WTC11 (cell line): Measurements from ENCODE around the gene ITPR2. TPM values are rescaled to one million over a fixed set of nuclear protein-coding genes. Genes with fewer than 3 reads are reported as not detected.

ENCODE experiments used
- ATAC-seq: fragments of 200-7000 bp; cut with Tn5 transposase; 2 replicates; pipeline ENCODE4 v1.10.0; 2021; ENCODE audit warnings: mild to moderate bottlenecking, moderate library complexity
- CTCF ChIA-PET: fragments of 300-600 bp; sonication (Branson Sonifier 250); formaldehyde crosslinking; loops from one replicate; lab custom pipeline; 2021; ENCODE audit warnings: antibody characterized with exemption; lab: Charles Lee
- POLR2A ChIA-PET: fragments of 350-600 bp; sonication (Branson Sonifier 250); formaldehyde crosslinking; loops from one replicate; lab custom pipeline; 2021; ENCODE audit warnings: antibody characterized with exemption; lab: Charles Lee
- DNase-seq: peaks from one replicate; pipeline ENCODE4 v3.0.0; 2021; ENCODE audit warnings: low spot score
- H3K27ac Mint-ChIP-seq: 2 replicates; pipeline ENCODE4 v1.8.0; 2021; ENCODE audit warnings: mixed read lengths
- H3K27me3 Mint-ChIP-seq: 2 replicates; pipeline ENCODE4 v1.8.0; 2021; ENCODE audit warnings: low read depth, mild to moderate bottlenecking, moderate library complexity, mixed read lengths
- H3K36me3 Mint-ChIP-seq: 2 replicates; pipeline ENCODE4 v1.8.0; 2021; ENCODE audit warnings: mixed read lengths
- H3K4me1 Mint-ChIP-seq: 2 replicates; pipeline ENCODE4 v1.8.0; 2022; ENCODE audit warnings: mixed read lengths
- H3K4me3 Mint-ChIP-seq: 2 replicates; pipeline ENCODE4 v1.8.0; 2021; ENCODE audit warnings: mild to moderate bottlenecking, moderate library complexity, mixed read lengths
- H3K9me3 Mint-ChIP-seq: 2 replicates; pipeline ENCODE4 v1.8.0; 2021; ENCODE audit warnings: mixed read lengths
- ATF3 ChIP-seq: sonication (generic); formaldehyde crosslinking; conservative IDR thresholded peaks from 2 replicates; pipeline ENCODE4 v1.8.1; 2022; ENCODE audit warnings: mild to moderate bottlenecking, missing genetic modification reagents
- ERG ChIP-seq: fragments of 250-450 bp; sonication (Bioruptor Pico); IDR thresholded peaks from 2 replicates; pipeline ENCODE4 v1.8.0; 2021; ENCODE audit warnings: mild to moderate bottlenecking
- FOXK1 ChIP-seq: sonication (generic); formaldehyde crosslinking; IDR thresholded peaks from 2 replicates; pipeline ENCODE4 v1.8.0; 2022; ENCODE audit warnings: mild to moderate bottlenecking, moderate library complexity, missing genetic modification reagents
- FOXP1 ChIP-seq: sonication (generic); formaldehyde crosslinking; IDR thresholded peaks from 2 replicates; pipeline ENCODE4 v1.8.0; 2022; ENCODE audit warnings: missing genetic modification reagents, mild to moderate bottlenecking, moderate library complexity, borderline replicate concordance
- MYBL2 ChIP-seq: sonication (generic); formaldehyde crosslinking; IDR thresholded peaks from 2 replicates; pipeline ENCODE4 v1.8.1; 2023; ENCODE audit warnings: mild to moderate bottlenecking, moderate library complexity, missing genetic modification reagents
- RELA ChIP-seq: sonication (generic); formaldehyde crosslinking; IDR thresholded peaks from 2 replicates; pipeline ENCODE4 v1.8.1; 2022; ENCODE audit warnings: missing genetic modification reagents, mild to moderate bottlenecking, borderline replicate concordance
- RORB ChIP-seq: fragments of 250-450 bp; sonication (Bioruptor Pico); IDR thresholded peaks from 2 replicates; pipeline ENCODE4 v1.9.0; 2021; ENCODE audit warnings: mild to moderate bottlenecking
- ZNF219 ChIP-seq: sonication (generic); formaldehyde crosslinking; IDR thresholded peaks from 2 replicates; pipeline ENCODE4 v1.8.0; 2023; ENCODE audit warnings: missing genetic modification reagents, mild to moderate bottlenecking, borderline replicate concordance
- ZNF396 ChIP-seq: fragments of 250-450 bp; sonication (Bioruptor Pico); IDR thresholded peaks from 2 replicates; pipeline ENCODE4 v1.8.0; 2021; ENCODE audit warnings: mild to moderate bottlenecking, moderate library complexity, borderline replicate concordance
- total RNA-seq: library from RNA; stranded (reverse); gene quantifications from 3 replicates; pipeline ENCODE4 v1.2.3, GENCODE V29; 2021
- TF ChIP-seq, protein P1 (sequence below): sonication (generic); formaldehyde crosslinking; IDR thresholded peaks from 2 replicates; pipeline ENCODE4 v1.8.1; 2022; ENCODE audit warnings: mild to moderate bottlenecking, moderate library complexity, missing genetic modification reagents
- TF ChIP-seq, protein P2 (sequence below): sonication (generic); formaldehyde crosslinking; IDR thresholded peaks from 2 replicates; pipeline ENCODE4 v1.8.1; 2022; ENCODE audit warnings: low read depth, missing genetic modification reagents, borderline replicate concordance
- TF ChIP-seq, protein P3 (sequence below): sonication (generic); formaldehyde crosslinking; IDR thresholded peaks from 2 replicates; pipeline ENCODE4 v1.8.1; 2022; ENCODE audit warnings: mild to moderate bottlenecking, missing genetic modification reagents, moderate library complexity, borderline replicate concordance
- TF ChIP-seq, protein P4 (sequence below): sonication (generic); formaldehyde crosslinking; IDR thresholded peaks from 2 replicates; pipeline ENCODE4 v1.8.0; 2022; ENCODE audit warnings: mild to moderate bottlenecking, missing genetic modification reagents
- TF ChIP-seq, protein P5 (sequence below): fragments of 200-600 bp; IDR thresholded peaks from 2 replicates; pipeline ENCODE4 v1.8.0; 2022; ENCODE audit warnings: antibody characterized with exemption

The ITPR2 gene
- total RNA-seq, 1 experiment from 2014 or later = 50.7 TPM

- TF ChIP-seq, protein P1, sequence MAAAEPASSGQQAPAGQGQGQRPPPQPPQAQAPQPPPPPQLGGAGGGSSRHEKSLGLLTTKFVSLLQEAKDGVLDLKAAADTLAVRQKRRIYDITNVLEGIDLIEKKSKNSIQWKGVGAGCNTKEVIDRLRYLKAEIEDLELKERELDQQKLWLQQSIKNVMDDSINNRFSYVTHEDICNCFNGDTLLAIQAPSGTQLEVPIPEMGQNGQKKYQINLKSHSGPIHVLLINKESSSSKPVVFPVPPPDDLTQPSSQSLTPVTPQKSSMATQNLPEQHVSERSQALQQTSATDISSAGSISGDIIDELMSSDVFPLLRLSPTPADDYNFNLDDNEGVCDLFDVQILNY (CRISPR knock-in tag) = no peak
- TF ChIP-seq ZNF396 (CRISPR knock-in tag) = no peak
- no peak for TF ChIP-seq FOXP1 (CRISPR knock-in tag)
- no peak for TF ChIP-seq FOXK1 (CRISPR knock-in tag)
- no peak for TF ChIP-seq ATF3 (CRISPR knock-in tag)
- TF ChIP-seq, protein P2, sequence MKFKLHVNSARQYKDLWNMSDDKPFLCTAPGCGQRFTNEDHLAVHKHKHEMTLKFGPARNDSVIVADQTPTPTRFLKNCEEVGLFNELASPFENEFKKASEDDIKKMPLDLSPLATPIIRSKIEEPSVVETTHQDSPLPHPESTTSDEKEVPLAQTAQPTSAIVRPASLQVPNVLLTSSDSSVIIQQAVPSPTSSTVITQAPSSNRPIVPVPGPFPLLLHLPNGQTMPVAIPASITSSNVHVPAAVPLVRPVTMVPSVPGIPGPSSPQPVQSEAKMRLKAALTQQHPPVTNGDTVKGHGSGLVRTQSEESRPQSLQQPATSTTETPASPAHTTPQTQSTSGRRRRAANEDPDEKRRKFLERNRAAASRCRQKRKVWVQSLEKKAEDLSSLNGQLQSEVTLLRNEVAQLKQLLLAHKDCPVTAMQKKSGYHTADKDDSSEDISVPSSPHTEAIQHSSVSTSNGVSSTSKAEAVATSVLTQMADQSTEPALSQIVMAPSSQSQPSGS (CRISPR knock-in tag) = no peak
- no peak for TF ChIP-seq RORB (CRISPR knock-in tag)
- TF ChIP-seq, protein P3, sequence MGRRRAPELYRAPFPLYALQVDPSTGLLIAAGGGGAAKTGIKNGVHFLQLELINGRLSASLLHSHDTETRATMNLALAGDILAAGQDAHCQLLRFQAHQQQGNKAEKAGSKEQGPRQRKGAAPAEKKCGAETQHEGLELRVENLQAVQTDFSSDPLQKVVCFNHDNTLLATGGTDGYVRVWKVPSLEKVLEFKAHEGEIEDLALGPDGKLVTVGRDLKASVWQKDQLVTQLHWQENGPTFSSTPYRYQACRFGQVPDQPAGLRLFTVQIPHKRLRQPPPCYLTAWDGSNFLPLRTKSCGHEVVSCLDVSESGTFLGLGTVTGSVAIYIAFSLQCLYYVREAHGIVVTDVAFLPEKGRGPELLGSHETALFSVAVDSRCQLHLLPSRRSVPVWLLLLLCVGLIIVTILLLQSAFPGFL (CRISPR knock-in tag) = no peak
- TF ChIP-seq MYBL2 = no peak
- no peak for TF ChIP-seq RELA
- no peak overlapping the region for H3K4me3 Mint-ChIP-seq
- 0 out of 2 replicates have a peak, but pooled peaks cover 6% of the 10 kb centered on the region for H3K36me3 Mint-ChIP-seq
- POLR2A ChIA-PET = no interaction called here
- no peak for DNase-seq
- ATAC-seq = no peak
- H3K4me1 Mint-ChIP-seq = peaks cover 20% of the 10 kb centered on the region
- H3K9me3 Mint-ChIP-seq = no peaks in the 10 kb centered on the region
- no peak overlapping the region for H3K27ac Mint-ChIP-seq
- no peaks in the 10 kb centered on the region for H3K27me3 Mint-ChIP-seq
- CTCF ChIA-PET = interaction anchor here (1.0 to 1.6 kb wide), 2 partner anchors 22 to 161 kb away, joined by 3 to 5 read pairs; no protein-coding TSS in a partner anchor
Measured at GRCh38 chr12:26723379-26724308, 109.3 kb downstream of the ITPR2 start.

- Mint-ChIP-seq H3K4me3 (no peak overlapping the region), H3K9me3 (no peaks in the 10 kb centered on the region), H3K27me3 (no peaks in the 10 kb centered on the region), H3K4me1 (peaks cover 9% of the 10 kb centered on the region), H3K27ac (no peak overlapping the region), H3K36me3 (0 out of 2 replicates have a peak, but pooled peaks cover 6% of the 10 kb centered on the region)
- ChIA-PET CTCF (no interaction called here), POLR2A (no interaction called here)
- DNase-seq = no peak
- no peak for TF ChIP-seq ERG (CRISPR knock-in tag)
- no peak for TF ChIP-seq ZNF219
- TF ChIP-seq, protein P4, sequence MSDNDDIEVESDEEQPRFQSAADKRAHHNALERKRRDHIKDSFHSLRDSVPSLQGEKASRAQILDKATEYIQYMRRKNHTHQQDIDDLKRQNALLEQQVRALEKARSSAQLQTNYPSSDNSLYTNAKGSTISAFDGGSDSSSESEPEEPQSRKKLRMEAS (CRISPR knock-in tag) = no peak
- TF ChIP-seq, protein P5, sequence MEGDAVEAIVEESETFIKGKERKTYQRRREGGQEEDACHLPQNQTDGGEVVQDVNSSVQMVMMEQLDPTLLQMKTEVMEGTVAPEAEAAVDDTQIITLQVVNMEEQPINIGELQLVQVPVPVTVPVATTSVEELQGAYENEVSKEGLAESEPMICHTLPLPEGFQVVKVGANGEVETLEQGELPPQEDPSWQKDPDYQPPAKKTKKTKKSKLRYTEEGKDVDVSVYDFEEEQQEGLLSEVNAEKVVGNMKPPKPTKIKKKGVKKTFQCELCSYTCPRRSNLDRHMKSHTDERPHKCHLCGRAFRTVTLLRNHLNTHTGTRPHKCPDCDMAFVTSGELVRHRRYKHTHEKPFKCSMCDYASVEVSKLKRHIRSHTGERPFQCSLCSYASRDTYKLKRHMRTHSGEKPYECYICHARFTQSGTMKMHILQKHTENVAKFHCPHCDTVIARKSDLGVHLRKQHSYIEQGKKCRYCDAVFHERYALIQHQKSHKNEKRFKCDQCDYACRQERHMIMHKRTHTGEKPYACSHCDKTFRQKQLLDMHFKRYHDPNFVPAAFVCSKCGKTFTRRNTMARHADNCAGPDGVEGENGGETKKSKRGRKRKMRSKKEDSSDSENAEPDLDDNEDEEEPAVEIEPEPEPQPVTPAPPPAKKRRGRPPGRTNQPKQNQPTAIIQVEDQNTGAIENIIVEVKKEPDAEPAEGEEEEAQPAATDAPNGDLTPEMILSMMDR = no peak
- no peak for ATAC-seq
Measured at GRCh38 chr12:26721800-26722199, 111.2 kb downstream of the ITPR2 start.
